ENCODE results near the gene CACNA1C. TPM values are rescaled to one million over a fixed set of nuclear protein-coding genes. Genes with fewer than 3 reads are reported as not detected.

Gene CACNA1C
- total RNA-seq, 1 donor from 2014 or later, result 15.6 TPM

DNA sequence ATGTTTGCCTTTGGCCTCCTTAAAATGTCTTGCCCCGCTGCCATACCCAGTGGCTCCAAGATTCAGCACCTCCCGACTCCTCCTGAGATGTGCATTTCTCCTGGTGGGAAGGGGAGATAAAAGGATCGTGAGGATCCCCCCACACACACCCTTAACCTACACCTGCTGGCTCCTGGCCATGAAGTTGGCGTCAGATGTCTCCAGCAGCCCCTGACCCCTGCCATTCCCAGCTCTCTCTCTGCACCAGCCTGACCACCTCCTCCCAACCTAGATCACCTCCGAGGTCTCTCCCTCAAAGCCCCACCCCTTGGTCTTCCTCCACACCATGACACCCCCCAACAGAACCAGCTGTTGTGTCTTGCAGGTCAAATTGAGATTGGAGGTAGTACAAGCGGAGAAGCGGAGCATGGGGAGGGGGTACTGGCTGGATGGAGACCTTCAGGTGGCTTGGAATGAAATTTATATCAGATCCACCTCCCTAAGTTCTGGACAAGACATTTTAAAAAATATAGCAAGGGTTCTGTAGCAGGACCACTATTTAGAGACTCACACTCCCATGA is 590.9 kb downstream of the CACNA1C start:
- intact Hi-C loops (cut with DNase I), result no loop called here
- Histone ChIP-seq H3K4me3 (no peak overlapping the region), H3K9me3 (no peaks in the 10 kb centered on the region), H3K27ac (no peak overlapping the region), H3K4me1 (peaks cover 3% of the 10 kb centered on the region), H3K36me3 (no peaks in the 10 kb centered on the region), H3K27me3 (no peaks in the 10 kb centered on the region)
- TF ChIP-seq, protein P1, sequence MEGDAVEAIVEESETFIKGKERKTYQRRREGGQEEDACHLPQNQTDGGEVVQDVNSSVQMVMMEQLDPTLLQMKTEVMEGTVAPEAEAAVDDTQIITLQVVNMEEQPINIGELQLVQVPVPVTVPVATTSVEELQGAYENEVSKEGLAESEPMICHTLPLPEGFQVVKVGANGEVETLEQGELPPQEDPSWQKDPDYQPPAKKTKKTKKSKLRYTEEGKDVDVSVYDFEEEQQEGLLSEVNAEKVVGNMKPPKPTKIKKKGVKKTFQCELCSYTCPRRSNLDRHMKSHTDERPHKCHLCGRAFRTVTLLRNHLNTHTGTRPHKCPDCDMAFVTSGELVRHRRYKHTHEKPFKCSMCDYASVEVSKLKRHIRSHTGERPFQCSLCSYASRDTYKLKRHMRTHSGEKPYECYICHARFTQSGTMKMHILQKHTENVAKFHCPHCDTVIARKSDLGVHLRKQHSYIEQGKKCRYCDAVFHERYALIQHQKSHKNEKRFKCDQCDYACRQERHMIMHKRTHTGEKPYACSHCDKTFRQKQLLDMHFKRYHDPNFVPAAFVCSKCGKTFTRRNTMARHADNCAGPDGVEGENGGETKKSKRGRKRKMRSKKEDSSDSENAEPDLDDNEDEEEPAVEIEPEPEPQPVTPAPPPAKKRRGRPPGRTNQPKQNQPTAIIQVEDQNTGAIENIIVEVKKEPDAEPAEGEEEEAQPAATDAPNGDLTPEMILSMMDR (IDR thresholded peaks at IDR 0.05), result no peak
- ATAC-seq (no peak), DNase-seq (peak; percentile 15)

DNA sequence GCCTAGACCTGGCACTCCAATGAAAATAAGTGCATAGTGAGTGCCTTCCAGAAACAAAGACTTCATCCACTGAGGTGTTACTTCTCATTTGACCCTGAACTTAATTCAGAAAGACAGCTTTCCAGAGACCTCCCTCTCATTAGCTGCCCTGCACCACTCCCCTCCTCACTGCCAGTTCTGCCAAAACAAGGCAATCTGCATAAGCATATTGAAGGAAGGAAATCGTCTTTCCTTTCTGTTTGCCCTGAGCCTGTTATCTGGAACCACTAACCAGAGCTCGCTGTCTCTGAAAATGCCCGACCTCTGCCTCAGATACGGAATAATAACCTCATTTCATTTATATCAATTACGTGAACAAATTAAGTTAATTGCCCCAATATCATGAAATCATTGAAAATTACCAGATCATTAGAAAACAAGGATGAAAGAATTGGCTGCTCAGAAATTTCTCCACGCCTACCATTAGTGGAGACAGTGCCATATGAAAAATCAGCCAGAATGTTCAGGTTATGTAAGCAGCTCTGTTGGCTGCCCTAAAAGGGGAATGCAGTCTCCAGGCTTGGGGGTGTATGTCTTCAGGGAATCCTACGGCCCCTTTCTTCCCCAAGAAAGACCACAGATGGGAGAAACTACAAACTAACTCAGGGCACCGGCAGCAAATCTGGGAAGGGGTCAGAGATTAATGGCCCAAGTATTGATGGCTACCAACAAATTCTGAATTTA is 592.1 kb downstream of the CACNA1C start:
- ATAC-seq (no peak), DNase-seq (peak; percentile 0)
- H3K4me3 ChIP-seq, result no peak overlapping the region
- TF ChIP-seq, protein P1 (IDR thresholded peaks at IDR 0.05), result no peak
- H3K4me1 ChIP-seq, result peaks cover 3% of the 10 kb centered on the region
- intact Hi-C loops (cut with DNase I), result no loop called here
- H3K9me3 ChIP-seq, result no peaks in the 10 kb centered on the region
- no peaks in the 10 kb centered on the region for H3K36me3 ChIP-seq
- H3K27me3 ChIP-seq, result no peaks in the 10 kb centered on the region
- H3K27ac ChIP-seq, result no peak overlapping the region

DNA sequence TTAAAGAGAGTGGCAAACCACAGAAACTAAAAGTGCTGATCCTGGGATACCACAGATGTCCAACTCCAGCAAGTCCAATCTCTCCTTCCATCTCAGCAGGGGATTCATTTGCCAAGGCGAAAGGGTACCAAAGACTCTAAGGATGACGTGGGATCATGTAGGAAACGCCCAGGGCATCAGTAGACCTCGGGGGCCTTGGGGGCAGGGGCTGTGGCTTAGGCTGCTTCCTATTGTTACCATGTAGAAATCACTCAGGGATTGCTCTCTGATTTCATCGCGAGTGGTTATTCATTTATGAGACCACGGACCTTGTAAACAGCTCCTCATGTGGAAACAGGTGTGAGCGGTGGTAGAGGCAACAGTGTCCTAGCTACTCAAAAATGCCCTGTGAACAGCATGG is 592.7 kb downstream of the CACNA1C start:
- intact Hi-C loops (cut with DNase I), result no loop called here
- DNase-seq, result peak; percentile 2
- no peak overlapping the region for H3K27ac ChIP-seq

DNA sequence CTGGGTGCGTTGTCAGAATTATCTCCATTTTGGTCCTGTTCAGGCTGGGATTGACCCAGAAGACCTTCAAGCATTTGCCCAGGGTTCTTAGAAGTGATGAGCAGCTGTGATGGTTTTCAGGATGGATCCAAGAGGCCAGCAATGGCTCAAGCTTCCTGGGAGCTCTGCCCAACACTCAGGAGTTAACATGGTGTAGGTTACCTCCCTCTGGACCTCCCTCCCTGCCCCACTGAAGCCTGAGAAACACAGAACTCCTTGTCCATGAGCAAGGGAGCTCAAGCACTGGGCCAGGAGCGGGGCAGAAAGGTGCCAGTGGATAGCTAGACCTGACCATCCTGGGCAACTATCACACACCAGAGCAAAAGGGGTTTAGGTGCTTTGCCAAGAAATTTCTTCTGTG is 593.6 kb downstream of the CACNA1C start:
- peaks cover 9% of the 10 kb centered on the region for H3K27me3 ChIP-seq
- peak; percentile 12 for DNase-seq
- ATAC-seq, result no peak
- intact Hi-C loops (cut with DNase I), result no loop called here
- H3K4me3 ChIP-seq, result no peak overlapping the region
- no peaks in the 10 kb centered on the region for H3K36me3 ChIP-seq
- TF ChIP-seq, protein P1 (IDR thresholded peaks at IDR 0.05), result no peak
- no peaks in the 10 kb centered on the region for H3K9me3 ChIP-seq
- H3K4me1 ChIP-seq, result no peaks in the 10 kb centered on the region
- no peak overlapping the region for H3K27ac ChIP-seq

More for the DNA sequence above, 592.7 kb downstream of the CACNA1C start:
- TF ChIP-seq, protein P1 (IDR thresholded peaks at IDR 0.05), result no peak
- Histone ChIP-seq H3K4me1 (peaks cover 3% of the 10 kb centered on the region), H3K4me3 (no peak overlapping the region), H3K27me3 (peaks cover 1% of the 10 kb centered on the region), H3K9me3 (no peaks in the 10 kb centered on the region), H3K36me3 (no peaks in the 10 kb centered on the region)
- ATAC-seq, result no peak

DNA sequence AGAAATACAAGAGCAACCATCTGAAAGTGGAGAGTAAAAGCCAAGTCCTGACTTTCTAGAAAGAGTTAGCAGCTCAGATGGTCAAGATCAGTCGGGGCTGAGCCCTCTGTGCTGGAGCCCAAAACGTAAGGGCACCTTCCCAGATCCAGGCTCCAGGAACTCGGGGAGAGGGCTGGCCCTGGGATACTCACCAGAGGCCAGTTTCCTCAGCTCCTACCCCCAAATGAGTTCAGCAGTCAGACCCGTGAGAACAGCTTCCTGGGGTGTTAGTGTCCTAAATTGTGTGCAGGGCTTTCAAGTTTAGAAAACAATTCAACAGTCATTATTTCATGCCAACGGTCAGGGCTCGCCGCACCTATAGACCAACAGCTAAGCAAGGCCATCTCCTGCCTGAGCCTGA is 594.4 kb downstream of the CACNA1C start:
- DNase-seq (peak; percentile 36), ATAC-seq (no peak)
- Histone ChIP-seq H3K4me1 (no peaks in the 10 kb centered on the region), H3K4me3 (no peak overlapping the region), H3K27me3 (peaks cover 9% of the 10 kb centered on the region), H3K27ac (no peak overlapping the region), H3K9me3 (no peaks in the 10 kb centered on the region), H3K36me3 (no peaks in the 10 kb centered on the region)
- intact Hi-C loops (cut with DNase I), result no loop called here
- TF ChIP-seq, protein P1 (IDR thresholded peaks at IDR 0.05), result no peak

Measured in upper lobe of right lung (tissue), 1 donor.